ENCODE results near the gene KNOP1. TPM values are rescaled to one million over a fixed set of nuclear protein-coding genes. Genes with fewer than 3 reads are reported as not detected.

KNOP1 gene, protein sequence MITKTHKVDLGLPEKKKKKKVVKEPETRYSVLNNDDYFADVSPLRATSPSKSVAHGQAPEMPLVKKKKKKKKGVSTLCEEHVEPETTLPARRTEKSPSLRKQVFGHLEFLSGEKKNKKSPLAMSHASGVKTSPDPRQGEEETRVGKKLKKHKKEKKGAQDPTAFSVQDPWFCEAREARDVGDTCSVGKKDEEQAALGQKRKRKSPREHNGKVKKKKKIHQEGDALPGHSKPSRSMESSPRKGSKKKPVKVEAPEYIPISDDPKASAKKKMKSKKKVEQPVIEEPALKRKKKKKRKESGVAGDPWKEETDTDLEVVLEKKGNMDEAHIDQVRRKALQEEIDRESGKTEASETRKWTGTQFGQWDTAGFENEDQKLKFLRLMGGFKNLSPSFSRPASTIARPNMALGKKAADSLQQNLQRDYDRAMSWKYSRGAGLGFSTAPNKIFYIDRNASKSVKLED
- 10 to 100 TPM; 15.6 to 26.6 TPM for total RNA-seq

DNA sequence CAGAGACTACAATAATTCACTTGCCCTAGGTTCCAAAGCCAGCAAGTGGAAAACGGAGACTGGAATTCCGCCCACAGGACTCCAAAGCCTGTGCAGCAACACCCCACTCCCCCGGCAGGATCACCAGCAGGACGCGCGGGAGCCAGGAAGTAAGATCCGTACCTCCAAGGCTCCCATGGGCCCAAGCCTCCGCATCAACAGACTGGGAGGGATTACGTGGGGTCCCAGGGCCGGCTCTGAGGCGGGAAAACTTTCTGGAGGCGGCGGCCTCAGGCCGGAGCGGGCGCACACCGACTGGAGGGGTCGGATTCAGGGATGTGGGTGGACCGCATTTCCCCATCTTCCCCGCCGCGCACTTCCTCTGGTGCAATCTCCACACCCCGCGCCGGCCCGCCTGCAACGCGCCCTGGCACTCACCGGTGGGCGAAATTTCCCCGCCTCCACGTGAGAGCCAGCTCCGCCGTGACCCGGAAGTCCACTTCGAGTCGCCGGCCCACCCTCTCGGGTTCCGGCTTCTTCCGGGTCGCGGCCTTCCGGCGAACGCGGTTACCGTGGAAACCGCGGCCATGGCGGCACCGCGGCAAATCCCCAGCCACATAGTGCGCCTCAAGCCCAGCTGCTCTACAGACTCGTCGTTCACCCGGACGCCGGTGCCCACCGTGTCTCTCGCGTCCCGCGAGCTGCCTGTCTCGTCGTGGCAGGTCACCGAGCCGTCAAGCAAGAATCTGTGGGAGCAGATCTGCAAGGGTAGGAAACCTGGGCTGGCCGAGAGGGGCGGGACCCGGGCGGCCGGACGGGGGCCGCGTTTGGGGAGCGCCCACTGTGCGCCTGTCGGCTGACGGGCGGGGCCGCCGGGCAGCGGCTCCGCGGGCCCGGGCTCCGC is at the start of gene KNOP1, which contains the start of gene IQCK:
TSS of gene KNOP1 (minus strand) at position 487 of the 883 bp plus-strand sequence. CDS start 3,192 bp downstream, outside the sequence.
TSS of gene IQCK (plus strand) at position 531 of the 883 bp plus-strand sequence. CDS start at position 567, 36 bp downstream.
- peak; percentile 97 for ATAC-seq (replicated peaks)
- peak within 1 kb of the TSS; percentile 86 for H3K27ac Mint-ChIP-seq
- H3K9me3 Mint-ChIP-seq = no peaks in the 10 kb centered on the region

DNA sequence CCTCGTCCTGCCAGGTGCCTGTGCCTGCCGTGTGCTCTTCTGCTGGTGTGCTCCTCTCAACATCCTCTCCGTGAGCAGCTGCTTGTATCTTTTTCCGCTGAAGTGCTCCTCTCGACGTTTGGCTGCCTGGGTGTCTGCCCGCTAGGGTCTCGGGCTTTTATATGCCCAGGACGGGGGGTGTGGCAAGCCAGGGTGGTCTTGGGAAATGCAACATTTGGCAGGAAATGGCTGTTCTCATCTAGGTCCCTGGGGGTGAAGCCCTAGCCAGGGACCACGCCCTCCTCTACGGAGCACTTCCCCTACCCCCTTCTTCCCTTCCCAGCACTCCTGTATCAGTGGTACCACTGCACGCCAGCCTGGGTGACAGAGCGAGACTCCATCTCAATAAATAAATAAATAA is 49.5 kb upstream of the KNOP1 start:
- Mint-ChIP-seq H3K4me3 (no peak overlapping the region), H3K36me3 (ENCODE audit: low read depth) (no peaks in the 10 kb centered on the region), H3K9me3 (peaks cover 14% of the 10 kb centered on the region), H3K27ac (no peak overlapping the region), H3K4me1 (no peaks in the 10 kb centered on the region), H3K27me3 (no peaks in the 10 kb centered on the region)
- no peak for ATAC-seq (replicated peaks)

More for the DNA sequence above, at the start of gene KNOP1, which contains the start of gene IQCK:
- no peaks in the 10 kb centered on the region for H3K27me3 Mint-ChIP-seq
- peaks cover 29% of the 10 kb centered on the region for H3K36me3 Mint-ChIP-seq (ENCODE audit: low read depth)
- peaks cover 17% of the 10 kb centered on the region for H3K4me1 Mint-ChIP-seq
- peak within 1 kb of the TSS; percentile 92 for H3K4me3 Mint-ChIP-seq

- Mint-ChIP-seq H3K27me3 (no peaks in the 10 kb centered on the region), H3K36me3 (ENCODE audit: low read depth) (no peaks in the 10 kb centered on the region), H3K4me1 (no peaks in the 10 kb centered on the region), H3K4me3 (no peak overlapping the region), H3K27ac (no peak overlapping the region), H3K9me3 (peaks cover 14% of the 10 kb centered on the region)
- ATAC-seq (replicated peaks) = no peak
These were observed 49.0 kb upstream of the KNOP1 start for GRCh38 chr16:19766988-19767387.

DNA sequence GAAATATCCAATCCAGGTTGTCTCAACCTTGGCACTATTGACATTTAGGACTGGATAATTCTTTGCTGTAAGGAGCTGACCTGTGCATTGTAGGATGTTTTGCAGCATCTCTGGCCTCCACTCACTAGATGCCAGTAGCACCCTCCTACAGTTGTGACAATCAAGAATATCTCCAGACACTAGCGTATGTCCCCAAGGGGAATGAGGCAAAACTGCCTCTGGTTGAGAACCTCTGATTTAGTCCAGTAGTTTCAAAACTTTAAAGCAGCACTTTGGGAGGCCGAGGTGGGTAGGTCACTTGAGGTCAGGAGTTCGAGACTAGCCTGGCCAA is 48.5 kb upstream of the KNOP1 start:
- Mint-ChIP-seq H3K27me3 (no peaks in the 10 kb centered on the region), H3K4me1 (no peaks in the 10 kb centered on the region), H3K4me3 (no peak overlapping the region), H3K36me3 (ENCODE audit: low read depth) (no peaks in the 10 kb centered on the region), H3K9me3 (peaks cover 14% of the 10 kb centered on the region), H3K27ac (no peak overlapping the region)
- no peak for ATAC-seq (replicated peaks)

- H3K36me3 Mint-ChIP-seq (ENCODE audit: low read depth) = no peaks in the 10 kb centered on the region
- H3K4me3 Mint-ChIP-seq = no peak overlapping the region
- no peak overlapping the region for H3K27ac Mint-ChIP-seq
- H3K9me3 Mint-ChIP-seq = peaks cover 14% of the 10 kb centered on the region
- ATAC-seq (replicated peaks) = no peak
- no peaks in the 10 kb centered on the region for H3K4me1 Mint-ChIP-seq
- H3K27me3 Mint-ChIP-seq = no peaks in the 10 kb centered on the region
These were observed 48.0 kb upstream of the KNOP1 start for GRCh38 chr16:19765860-19766553.

- no peak for ATAC-seq (replicated peaks)
- Mint-ChIP-seq H3K36me3 (ENCODE audit: low read depth) (no peaks in the 10 kb centered on the region), H3K27me3 (no peaks in the 10 kb centered on the region), H3K4me3 (no peak overlapping the region), H3K4me1 (no peaks in the 10 kb centered on the region), H3K9me3 (no peaks in the 10 kb centered on the region), H3K27ac (no peak overlapping the region)
These were observed 42.5 kb upstream of the KNOP1 start for GRCh38 chr16:19760356-19761060.

- H3K4me3 Mint-ChIP-seq = no peak overlapping the region
- no peaks in the 10 kb centered on the region for H3K27me3 Mint-ChIP-seq
- no peak overlapping the region for H3K27ac Mint-ChIP-seq
- H3K9me3 Mint-ChIP-seq = no peaks in the 10 kb centered on the region
- H3K36me3 Mint-ChIP-seq (ENCODE audit: low read depth) = no peaks in the 10 kb centered on the region
- ATAC-seq (replicated peaks) = no peak
- H3K4me1 Mint-ChIP-seq = no peaks in the 10 kb centered on the region
These were observed 40.0 kb upstream of the KNOP1 start for GRCh38 chr16:19757762-19758595.

DNA sequence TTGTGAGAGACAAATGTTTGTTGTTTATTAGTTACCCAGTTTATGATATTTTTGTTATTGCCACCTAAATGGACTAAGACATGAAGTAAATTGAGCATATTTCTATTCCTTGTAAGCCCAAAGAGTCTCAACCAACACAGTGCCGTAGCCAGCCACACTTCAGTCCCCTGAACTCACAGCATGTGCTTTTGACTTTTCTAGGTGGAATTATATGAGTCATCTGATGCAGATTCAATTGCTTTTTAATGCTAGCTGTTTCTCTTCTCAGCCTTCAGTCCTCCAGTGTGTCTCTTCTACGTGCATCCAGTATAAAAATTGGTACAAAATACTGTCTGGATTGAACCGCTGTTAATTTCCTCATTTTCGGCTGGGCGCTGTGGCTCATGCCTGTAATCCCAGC is 39.0 kb upstream of the KNOP1 start:
- ATAC-seq (replicated peaks) = no peak
- Mint-ChIP-seq H3K36me3 (ENCODE audit: low read depth) (no peaks in the 10 kb centered on the region), H3K4me3 (no peak overlapping the region), H3K27me3 (no peaks in the 10 kb centered on the region), H3K4me1 (no peaks in the 10 kb centered on the region), H3K9me3 (no peaks in the 10 kb centered on the region), H3K27ac (no peak overlapping the region)

GRCh38 chr16:19755268-19755667 is 37.2 kb upstream of the KNOP1 start:
- Mint-ChIP-seq H3K9me3 (no peaks in the 10 kb centered on the region), H3K4me3 (no peak overlapping the region), H3K27ac (no peak overlapping the region), H3K4me1 (no peaks in the 10 kb centered on the region), H3K27me3 (no peaks in the 10 kb centered on the region), H3K36me3 (ENCODE audit: low read depth) (no peaks in the 10 kb centered on the region)
- ATAC-seq (replicated peaks) = no peak

DNA sequence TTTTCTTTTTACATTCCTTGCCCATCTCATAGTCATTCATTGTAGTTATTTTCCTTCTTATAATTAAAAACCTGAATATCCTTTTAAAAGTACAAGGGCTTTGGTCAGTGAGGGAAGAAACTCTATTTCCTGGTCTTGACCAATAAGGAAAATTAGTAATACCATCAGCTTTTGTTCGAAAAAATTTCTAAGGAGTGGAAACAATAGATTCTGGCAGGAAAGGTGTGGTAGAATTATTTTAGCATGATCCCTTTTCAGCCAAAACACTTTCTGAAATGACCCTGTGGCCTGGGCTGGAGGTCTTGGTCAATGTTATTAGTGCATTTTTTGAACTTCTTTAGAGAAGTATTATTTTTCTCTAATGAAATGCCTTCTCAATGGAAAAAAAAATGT is 36.6 kb upstream of the KNOP1 start:
- Mint-ChIP-seq H3K4me1 (no peaks in the 10 kb centered on the region), H3K27me3 (no peaks in the 10 kb centered on the region), H3K36me3 (ENCODE audit: low read depth) (no peaks in the 10 kb centered on the region), H3K9me3 (no peaks in the 10 kb centered on the region), H3K4me3 (no peak overlapping the region), H3K27ac (no peak overlapping the region)
- no peak for ATAC-seq (replicated peaks)

GRCh38 chr16:19753815-19754643 is 36.0 kb upstream of the KNOP1 start:
- H3K36me3 Mint-ChIP-seq (ENCODE audit: low read depth) = no peaks in the 10 kb centered on the region
- no peaks in the 10 kb centered on the region for H3K4me1 Mint-ChIP-seq
- no peak overlapping the region for H3K27ac Mint-ChIP-seq
- H3K9me3 Mint-ChIP-seq = no peaks in the 10 kb centered on the region
- ATAC-seq (replicated peaks) = no peak
- H3K27me3 Mint-ChIP-seq = no peaks in the 10 kb centered on the region
- H3K4me3 Mint-ChIP-seq = no peak overlapping the region

- Mint-ChIP-seq H3K9me3 (no peaks in the 10 kb centered on the region), H3K4me1 (no peaks in the 10 kb centered on the region), H3K4me3 (no peak overlapping the region), H3K27ac (no peak overlapping the region), H3K27me3 (no peaks in the 10 kb centered on the region), H3K36me3 (ENCODE audit: low read depth) (no peaks in the 10 kb centered on the region)
- ATAC-seq (replicated peaks) = no peak
These were observed 33.7 kb upstream of the KNOP1 start for GRCh38 chr16:19751478-19752385.

All from activated T-helper 17 cell treated with anti-CD3 and anti-CD28 coated beads, Interleukin-2, amount 50 U/mL, for 72 hours (primary cell).